Hematopoietic multipotent progenitor cell (in vitro differentiated cells): ENCODE measurements around the gene DLL1. TPM values are rescaled to one million over a fixed set of nuclear protein-coding genes. Genes with fewer than 3 reads are reported as not detected.
A peak's percentile ranks its signal among the peaks of the same experiment; 100 is the strongest.

Experiments used
- DNase-seq, 3 donors: peaks; one replicate each; pipeline ENCODE4 v3.0.0-alpha.2; 2011 to 2015; ENCODE audit warnings: low read depth in 2 of 3, low spot score in 2 of 3
- total RNA-seq: library from RNA; depleted of rRNA; stranded (reverse); fragments of >200 nt; gene quantifications from one replicate; pipeline ENCODE4 v1.2.3, GENCODE V29; 2012

Gene DLL1
- total RNA-seq, 1 donor, result 1.3 TPM

DNA sequence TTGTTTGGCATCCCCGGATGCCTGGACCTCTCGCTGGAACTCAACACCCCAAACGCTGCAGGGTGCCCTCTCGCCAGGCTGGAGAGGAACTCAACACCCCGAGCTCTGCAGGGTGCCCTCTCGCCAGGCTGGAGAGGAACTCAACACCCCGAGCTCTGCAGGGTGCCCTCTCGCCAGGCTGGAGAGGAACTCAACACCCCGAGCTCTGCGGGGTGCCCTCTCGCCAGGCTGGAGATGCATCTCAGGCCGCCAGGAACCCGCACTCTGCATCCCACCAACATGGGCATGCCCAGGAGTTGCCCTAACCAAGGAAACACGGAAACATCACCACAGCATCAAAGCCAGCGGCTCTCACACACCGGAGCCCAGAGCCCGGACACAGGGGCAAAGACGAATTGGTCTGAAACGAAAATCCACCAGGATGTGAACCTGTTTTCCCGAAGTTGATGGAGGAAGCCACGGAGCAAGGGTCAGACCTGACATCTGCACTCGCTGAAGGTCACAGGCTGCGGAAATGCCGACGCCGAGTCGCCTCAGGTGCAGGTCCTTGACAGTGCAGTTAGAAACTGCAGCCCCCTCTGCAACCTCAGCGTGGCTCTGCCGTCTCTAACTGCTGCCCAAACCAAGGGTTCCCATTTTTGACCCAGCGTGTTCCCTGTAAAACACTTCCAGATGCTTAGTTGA, 37.5 kb downstream of the DLL1 start:
- DNase-seq, result no peak

DNA sequence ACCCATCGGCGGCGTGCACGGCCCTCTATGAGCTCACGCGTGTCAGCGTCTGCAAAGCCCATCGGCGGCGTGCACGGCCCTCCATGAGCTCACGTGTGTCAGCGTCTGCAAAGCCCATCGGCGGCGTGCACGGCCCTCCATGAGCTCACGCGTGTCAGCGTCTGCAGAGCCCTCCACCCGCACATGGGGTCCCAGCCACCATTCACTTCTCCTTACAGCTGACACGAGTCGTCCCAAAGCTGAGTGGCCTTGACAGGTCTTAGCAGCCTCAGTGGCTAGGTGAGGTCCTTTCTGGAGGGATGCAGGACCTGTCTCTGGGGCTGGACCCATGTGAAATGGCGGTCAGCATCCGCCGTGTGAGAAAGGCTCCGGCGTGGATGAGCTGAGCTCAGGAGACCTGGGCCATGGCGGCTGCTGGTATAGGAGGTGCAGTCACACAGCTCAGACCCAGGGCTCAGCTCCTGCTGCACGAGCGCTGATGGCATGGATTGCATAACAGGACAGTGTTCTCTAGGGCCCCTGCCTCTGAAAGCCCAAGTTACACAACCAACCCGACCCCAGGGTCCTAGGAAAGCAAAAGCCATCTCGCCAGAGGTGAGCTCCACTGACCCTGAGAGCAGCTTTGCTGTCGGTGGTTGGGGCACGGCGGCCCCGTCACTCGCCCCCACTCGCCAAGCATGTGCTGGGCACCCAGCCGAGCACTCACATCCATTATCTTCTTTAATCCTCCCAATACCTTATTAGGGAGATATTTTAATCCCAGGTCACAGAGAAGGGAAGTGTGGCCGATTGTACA, 38.9 kb downstream of the DLL1 start:
- DNase-seq, result no peak

DNA sequence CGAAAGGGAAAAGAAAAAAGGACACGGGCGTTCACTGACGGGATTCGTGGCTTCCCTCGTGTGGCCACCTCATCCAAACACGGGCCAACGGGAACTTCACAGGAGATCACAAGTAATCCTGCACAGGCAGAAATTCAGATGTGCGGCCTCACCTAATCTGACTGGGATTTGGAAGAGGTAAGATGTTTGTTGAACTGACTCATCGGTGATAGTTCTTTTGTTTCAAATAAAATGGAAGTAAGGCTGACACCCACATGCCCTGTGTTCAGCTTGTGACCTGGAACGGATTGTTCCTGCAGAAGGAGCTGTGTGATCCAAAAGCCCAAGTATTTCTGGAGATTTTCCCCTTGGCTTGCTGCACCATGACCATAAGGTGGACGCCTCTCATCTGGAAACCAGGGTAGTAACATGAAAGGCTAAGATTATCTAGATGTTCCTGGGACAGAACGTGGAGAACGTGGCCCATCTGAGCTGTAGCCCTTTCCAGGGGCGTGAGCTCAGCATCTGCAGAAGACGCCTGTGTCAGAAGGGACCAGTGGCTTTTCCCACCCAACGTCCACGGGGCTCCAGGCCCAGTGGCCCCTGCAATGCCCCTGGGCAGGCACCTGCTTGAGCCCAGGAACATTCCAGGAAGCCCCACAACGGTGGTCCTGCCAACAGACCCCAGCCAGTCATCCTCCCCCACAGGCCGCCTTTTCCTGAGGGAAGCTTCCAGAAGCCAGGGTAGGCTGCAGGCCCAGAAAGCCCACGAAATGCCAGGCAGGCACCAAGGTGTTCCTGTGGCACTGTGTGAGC, 39.7 kb downstream of the DLL1 start:
- DNase-seq, result no peak

DNA sequence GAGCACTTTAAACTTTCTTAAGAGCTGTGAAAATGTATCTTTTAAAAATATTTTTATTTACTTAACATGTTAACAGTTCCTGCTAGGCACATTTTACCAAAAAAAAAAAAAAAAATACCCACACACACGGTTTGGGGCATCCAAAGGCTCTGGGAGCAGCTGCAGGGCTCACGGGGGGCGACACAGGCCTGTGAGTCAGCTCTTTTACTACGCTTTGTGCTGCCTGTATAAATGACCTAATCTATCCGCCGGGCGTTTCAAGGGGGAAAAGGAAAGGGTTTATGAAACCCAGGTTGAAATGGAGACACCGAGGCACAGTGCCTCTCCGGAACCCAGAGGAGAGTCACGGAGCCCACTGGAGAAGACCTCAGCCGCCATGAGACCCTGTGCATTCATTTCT, 40.4 kb downstream of the DLL1 start:
- no peak for DNase-seq

DNA sequence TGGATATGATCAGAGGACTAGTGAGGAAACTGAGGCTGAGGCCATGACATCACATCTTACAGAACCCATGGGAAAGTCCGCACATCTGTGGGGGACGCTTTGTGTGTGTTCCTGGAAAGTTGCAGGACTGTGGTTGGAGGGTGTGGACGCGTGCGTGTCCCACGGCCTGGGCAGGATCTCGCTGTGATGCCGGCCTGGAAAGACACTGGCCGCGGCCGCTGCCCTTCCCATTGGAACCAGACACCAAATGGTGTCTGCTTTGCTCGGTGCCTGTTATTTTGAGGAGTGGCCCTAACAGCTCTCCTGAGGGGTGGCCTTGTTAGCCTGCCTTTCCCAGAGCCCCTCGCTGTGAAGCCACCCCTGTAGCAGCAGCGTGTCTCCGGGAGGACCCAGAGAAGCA, 41.1 kb downstream of the DLL1 start:
- DNase-seq, result no peak

DNA sequence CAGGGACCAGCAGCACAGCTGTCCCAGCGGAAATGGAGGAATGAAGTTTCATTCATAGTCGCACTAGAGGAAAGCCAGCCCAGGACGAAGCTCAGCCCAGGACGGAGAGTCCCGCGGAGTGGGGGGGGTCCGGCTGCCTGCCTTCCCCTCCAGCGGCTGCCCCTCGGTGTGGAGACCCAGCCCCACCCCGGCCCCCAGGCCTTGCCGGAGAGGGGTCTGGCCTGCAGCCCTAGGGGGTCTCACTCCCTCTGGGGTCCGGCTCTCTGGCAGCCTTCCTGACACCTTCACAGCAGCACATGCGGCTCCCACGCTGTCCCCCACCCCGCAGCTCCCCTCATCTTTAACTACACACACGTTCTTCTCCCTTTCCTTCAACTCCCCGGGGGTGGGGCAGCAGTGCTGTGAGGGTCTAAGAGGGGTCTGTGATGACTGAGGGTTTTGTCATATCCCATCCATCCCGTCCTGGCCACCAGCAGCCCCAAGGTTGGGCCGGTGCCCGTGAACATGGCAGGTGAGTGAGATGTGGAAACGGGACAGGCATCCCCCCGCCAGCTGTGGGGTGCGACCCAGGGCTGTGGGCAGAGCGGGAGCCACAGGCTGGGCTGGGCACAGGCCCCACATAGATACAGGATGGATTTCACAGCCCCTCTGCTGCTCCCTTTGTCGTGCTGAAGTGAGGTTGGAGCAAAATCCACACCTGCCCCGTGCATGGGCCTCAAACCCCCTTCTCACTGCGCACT, 41.8 kb downstream of the DLL1 start:
- DNase-seq, result no peak

DNA sequence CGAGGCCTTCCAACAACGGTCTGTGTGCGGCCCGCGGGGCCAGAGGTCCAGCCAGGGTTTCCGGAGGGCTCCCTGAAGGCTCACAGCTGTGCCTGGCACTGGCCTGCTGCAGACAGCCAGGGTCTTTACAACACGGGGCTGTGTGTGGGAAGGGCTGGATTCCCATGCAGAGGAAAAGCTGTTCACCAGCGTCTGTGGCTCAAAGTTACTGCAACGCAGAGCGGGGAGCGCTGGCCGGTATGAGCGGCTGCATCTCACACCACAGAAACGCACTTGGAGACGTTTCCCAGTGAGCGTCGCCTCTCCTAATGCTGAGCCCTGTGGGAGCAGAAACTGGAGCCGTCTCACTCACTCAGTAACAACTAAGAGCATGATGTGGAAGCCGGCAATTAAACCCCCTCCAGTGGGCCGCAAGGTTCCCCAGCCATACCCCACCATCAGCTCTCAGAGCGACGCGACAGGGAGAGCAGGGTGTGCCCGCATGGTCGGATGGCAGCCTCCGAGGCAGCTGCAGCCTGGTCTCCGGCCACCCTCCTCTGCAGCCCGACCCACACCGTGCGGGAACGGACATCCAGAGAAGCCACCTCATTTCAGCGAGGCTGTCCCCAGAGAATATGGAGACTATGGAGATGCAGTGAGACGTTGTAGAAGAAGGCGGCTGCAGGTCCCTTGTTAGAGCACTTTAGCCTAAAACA, 42.6 kb downstream of the DLL1 start:
- DNase-seq, result no peak

DNA sequence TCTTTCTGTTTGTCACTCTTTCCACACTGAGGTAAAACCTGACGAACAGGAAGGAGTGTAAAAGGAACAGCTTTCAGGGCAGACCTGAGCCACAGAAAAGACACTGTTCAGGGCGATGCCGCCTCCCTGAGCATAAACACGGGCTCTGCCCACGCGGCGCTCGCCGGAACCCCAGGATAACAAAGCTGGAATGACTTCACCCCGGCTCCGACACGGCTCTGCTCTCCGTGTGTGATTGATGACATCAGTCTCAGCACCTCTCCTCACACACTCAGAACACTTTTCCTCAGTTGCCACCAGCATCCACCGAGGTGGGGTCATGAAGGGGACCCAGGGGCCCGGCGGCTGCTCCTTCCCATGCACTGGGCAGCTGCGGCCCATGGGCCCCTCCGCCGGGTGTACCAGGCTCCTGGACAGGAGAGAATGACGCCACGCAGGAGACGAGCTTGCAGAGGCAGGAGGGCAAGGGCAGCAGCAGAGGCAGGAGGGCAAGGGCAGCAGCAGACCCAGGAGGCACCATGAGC, 43.6 kb downstream of the DLL1 start:
- DNase-seq, result peak in 1 of 3 donors; percentile 34

DNA sequence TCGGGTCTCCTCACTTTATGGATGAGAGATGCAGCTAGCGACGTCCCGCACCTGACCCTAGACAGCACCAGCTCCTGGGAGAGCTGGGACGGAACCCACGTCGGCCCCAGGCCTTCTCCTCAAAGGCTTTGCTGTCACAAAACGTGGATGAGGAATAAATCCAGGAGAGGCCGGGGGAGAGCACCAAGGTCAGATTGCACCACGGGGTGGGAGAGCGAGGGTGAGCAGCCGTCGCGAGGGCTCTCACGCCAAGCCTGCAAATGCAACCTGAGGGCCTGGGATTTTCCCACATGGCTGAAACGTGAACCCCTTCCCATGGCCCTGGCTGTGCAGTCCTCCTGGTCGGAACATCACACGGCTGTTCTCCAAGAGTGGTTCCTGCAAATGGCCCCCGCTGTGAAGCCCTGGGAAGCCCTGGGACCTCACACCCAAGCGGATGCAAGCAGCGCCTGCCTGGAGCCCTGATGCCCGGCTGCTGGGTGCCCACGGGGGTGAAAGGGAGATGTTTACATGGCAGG, 45.3 kb downstream of the DLL1 start:
- DNase-seq, result no peak

DNA sequence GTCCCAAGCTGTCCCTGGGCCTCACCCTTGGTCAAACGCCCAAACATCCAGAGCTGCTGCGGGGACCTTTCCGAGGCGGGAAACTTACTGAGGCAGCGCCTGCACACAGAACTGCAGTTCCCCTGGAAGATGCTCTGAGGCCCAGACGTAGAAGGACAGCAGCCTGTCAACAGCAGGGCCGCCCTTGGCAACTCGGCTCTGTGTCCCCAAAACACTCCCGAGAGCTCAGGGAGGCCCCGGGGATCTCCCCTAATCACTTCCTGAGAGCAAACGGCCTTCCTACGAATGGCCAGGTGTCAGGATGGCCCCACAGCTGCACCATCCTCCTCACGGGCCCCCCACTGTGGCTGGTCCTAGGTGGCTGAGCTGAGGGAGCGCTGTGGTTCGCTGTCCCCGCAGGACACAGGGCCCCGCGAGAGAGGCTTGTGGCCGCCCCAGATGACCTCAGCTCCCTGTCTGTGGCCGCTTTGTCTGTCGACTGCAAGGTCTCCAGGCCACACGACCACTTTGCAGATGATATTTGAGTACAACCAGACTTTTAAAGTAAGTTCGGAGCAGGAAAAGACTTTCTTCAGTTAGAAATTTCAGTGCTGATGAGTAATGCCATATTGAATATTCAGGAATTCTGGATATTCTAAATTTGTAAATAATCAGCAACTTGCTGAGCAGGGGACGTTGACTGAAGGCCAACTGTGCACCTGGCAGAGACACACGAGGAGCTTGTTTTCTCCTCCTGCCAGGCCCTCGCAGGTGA, 46.0 kb downstream of the DLL1 start:
- no peak for DNase-seq

DNA sequence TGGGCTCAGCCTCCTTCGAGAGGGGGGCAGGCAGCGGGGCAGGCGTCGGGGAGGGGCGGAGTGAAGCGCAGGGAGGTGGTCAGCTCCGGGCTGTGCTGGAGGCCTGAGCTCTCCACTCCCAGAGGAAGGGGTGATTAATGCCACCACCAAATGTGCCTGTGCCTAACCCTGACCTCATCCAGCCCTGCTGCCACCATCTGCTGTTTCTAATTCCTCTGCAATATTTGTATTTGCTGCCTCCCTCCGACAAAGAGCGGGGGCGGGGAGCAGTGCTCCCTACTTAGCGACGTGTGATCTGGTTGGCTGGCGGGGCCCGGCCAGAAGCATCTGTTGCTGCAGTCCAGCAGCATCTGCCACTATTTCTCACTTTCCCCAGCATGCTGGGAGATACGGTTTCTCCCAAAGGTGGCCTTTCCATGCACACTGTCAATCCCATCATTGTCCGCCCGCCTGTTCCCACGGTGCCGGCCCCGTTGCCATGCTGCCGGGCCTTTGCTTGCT, 47.0 kb downstream of the DLL1 start:
- no peak for DNase-seq

DNA sequence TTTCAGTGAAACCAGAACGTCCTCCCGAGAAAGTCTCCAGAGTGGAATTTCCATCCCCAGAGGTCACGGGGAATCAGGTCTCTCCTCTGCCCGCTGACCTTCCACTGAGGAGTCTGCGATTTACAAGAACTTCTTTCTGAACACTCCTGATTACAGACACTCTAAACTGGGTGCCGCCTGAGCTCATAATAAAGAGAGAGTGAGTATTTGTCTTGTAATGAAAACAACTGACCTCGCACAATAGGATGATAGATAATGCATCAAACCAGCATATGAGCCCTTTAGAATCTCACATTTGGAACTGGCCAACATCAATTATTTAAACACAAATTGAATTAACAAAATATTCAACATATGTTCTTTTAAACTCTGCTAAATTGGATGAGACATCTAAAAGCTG, 47.5 kb downstream of the DLL1 start:
- DNase-seq, result no peak

DNA sequence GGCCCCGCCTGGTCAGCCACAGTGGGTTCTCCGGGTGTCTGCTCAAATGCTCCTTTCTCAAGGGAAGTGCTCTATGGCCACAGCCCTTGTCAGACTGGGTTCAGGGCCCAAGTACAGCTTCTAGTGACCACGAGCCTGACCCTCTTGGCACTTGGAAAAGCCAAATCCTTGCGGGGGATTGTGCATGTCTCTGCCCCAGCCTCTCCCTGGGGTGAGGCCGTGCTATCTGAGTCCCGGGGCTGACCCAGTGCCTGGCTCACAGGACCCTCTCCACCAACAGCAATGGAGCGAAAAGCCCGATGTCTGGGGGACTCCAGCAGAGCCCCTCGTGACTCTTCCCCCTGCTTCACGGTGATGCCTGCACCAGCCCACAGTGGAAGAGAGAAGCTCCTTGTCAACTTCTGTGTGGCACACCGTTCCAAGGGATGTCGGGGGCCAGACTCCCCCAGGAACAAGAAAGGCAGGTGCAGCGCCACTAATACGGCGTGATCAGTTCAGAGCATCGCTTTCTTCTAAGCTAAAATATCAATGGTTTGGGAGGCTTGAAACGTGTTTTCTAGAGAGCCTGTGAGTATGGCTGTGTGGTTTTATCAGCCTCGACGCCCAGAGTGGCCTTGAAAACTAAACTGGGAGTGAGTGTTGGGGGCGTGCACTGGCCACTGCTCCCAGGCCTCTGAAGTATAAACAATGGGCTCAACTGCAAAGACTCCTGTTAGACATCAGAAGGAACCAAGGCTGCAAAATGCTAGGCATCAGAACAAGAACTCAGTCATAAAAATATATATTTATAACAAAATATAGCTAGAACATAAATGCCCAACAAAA, 51.9 kb downstream of the DLL1 start:
- DNase-seq, result no peak

DNA sequence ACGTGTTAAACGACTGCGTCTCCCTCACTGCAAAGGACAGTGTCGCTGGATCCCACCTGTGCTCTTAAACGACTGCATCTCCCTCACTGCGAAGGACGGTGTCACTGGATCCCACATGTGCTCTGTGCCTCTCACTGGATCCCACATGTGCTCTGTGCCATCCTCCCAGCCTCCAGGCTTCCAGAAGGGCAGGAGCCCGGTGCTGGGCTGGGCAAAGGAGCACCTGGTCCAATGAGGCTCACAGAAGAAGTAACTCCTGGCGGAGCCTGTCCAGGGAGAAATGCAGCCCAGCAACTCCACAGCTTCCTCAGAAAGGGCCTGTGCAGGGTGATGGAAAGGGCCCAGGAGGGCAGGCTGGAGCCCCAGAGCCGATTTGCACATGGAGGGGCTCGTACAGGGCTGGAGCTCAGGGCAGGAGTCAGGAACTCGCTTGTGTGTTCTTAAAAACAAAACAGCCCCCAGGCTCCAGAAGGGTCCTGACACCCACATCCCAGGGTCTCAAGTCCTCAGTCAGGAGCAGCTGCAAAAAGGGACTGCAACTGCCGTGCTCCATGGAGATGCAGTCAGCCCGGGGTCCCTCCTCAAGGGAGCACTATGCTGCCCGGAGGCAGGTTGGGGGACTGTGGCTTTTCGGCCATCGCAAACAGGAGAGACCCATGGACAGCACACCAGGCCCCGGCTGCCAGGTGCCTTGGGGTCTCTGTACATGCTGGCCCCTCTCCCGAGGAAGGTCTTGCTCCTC, 52.7 kb downstream of the DLL1 start:
- DNase-seq, result no peak

DNA sequence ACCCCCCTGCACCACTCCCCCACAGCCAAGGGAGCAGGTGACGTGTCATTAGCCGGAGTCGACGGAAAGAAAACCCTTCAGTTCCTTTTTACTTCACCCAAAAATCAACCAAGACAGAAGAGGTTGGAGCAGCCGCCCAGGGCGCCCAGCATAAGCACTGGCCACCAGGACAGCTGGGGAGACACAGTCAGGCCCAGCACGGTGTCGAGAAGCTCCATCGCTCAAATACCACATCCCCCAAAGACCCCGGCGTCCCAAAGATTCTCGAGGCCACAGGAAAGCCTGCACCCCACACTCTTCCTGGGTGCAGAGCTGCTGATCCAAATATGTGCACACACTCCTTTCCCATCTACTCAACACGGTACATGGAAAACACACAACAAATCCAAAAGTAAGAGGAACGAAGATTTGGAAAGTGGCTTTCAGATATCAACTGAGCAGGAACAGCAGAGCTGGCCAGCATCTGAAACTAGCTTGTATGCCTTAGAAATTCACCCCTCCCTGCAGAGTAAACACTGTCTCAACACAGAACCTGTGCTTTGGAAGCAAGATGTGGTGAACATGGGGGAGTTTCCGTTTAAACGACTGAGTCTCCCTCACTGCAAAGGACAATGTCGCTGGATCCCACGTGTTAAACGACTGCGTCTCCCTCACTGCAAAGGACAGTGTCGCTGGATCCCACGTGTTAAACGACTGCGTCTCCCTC, 54.6 kb downstream of the DLL1 start:
- no peak for DNase-seq

DNA sequence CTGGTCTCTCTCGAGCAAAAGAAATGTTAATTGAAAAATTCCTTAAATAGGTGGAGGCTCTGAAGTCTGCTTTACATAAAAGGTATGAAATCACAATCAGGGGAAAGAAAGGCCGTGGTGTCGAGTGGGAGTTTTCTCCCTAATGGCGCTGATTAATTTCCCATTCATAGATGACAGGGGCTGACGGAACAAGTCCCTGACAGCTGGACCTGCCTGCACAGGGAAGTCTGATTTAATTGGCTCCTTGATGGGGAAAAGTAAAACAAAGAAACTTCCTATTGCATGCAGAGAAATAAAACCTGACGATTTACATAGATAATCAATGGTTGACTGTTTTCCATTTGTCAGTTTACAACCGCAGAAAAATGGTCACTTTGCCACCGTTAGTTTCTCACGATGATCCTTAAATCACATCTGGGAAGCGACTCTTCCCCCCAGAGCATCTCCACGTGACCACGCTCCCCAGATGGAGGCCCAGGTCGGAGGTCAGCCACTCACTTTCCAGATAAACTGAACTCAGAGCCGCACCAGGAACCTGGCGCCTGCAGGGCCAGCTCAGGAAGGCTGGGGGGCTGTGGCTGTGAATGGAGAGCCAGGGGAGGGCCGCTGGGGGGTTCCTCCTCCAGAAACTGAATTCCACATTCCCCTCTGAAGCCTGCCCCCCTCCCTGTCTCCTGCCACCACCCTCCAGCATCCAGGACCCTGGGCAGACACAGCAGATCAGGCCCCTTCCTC, 55.3 kb downstream of the DLL1 start:
- no peak for DNase-seq
